HCT116 (cell line): ENCODE measurements around the gene PIGH. TPM values are rescaled to one million over a fixed set of nuclear protein-coding genes. Genes with fewer than 3 reads are reported as not detected.
A peak's percentile ranks its signal among the peaks of the same experiment; 100 is the strongest.

Source experiments
- ATAC-seq: fragments of 200-7000 bp; cut with Tn5 transposase; 2 replicates; pipeline ENCODE4 v1.9.1; 2020; ENCODE audit warnings: mild to moderate bottlenecking, moderate library complexity
- BruUV-seq: library from RNA; stranded (reverse); fragments of 400-500 nt; replicated peaks from 2 replicates; lab custom pipeline; 2021; lab: Mats Ljungman, UMichigan
- CTCF ChIA-PET: fragments of 300-600 bp; sonication (Branson Sonifier 250); formaldehyde crosslinking; loops from one replicate; lab custom pipeline; 2021; ENCODE audit warnings: antibody characterized with exemption; lab: Charles Lee
- POLR2A ChIA-PET: fragments of 300-600, 350-600 bp; sonication (Branson Sonifier 250); formaldehyde crosslinking; loops from one replicate; lab custom pipeline; 2021; ENCODE audit warnings: antibody characterized with exemption; lab: Charles Lee
- RAD21 ChIA-PET, 2 experiments: fragments of 300-600 bp; sonication (Branson Sonifier 250); formaldehyde crosslinking; loops; one replicate each; lab custom pipeline; 2023; ENCODE audit warnings: low total read pairs in 2 of 2; ENCODE audit not compliant: uncharacterized antibody in 2 of 2, unreplicated experiment in 2 of 2, low non-redundant PET in 1 of 2; lab: Charles Lee
- DNase-seq: peaks from one replicate; pipeline ENCODE4 v3.0.0-alpha.2; 2010; ENCODE audit warnings: low read depth, low spot score
- H2AFZ ChIP-seq: fragments of 200-600 bp; shearing (Covaris generic), sonication (generic); 2 replicates; pipeline ENCODE4 v1.6.1; 2017; ENCODE audit warnings: low read depth, mixed run types, mixed read lengths, antibody characterized with exemption, low read length; ENCODE audit not compliant: poor library complexity, severe bottlenecking
- H3K27ac ChIP-seq: 2 replicates; pipeline ENCODE4 v1.5.1; 2012; ENCODE audit warnings: low read depth, low read length
- H3K27me3 ChIP-seq: fragments of 200-600 bp; sonication (generic); 2 replicates; pipeline ENCODE4 v1.6.1; 2016; ENCODE audit warnings: mixed run types, low read length, mixed read lengths; ENCODE audit not compliant: insufficient read depth
- H3K36me3 ChIP-seq, 2 experiments: fragments of 200-500 bp in 1 of 2; fragments of 200-600 bp in 1 of 2; sonication (Bioruptor generic) in 1 of 2; sonication (generic) in 1 of 2; 2 replicates each; pipeline versions ENCODE4 v1.5.1 to v1.6.1; 2014 to 2016; ENCODE audit warnings: low read length in 2 of 2, inconsistent platforms in 1 of 2, mixed read lengths in 1 of 2, mixed run types in 1 of 2; ENCODE audit not compliant: insufficient read depth in 2 of 2, control insufficient read depth in 1 of 2
- H3K4me1 ChIP-seq, 2 experiments: fragments of 200-600 bp in 1 of 2; sonication (generic) in 1 of 2; 2 replicates each; pipeline versions ENCODE4 v1.5.1 to v1.6.1; 2012 to 2017; ENCODE audit warnings: low read length in 2 of 2, inconsistent platforms in 1 of 2, mild to moderate bottlenecking in 1 of 2, mixed read lengths in 1 of 2, mixed run types in 1 of 2, moderate library complexity in 1 of 2; ENCODE audit not compliant: insufficient read depth in 2 of 2, control insufficient read depth in 1 of 2
- H3K4me2 ChIP-seq: fragments of 200-600 bp; sonication (generic); 2 replicates; pipeline ENCODE4 v1.6.1; 2017; ENCODE audit warnings: mixed run types, low read length, mixed read lengths
- H3K4me3 ChIP-seq, 2 experiments: fragments of 200-600 bp in 1 of 2; sonication (generic) in 1 of 2; replicated peaks in 1 of 2; 2 replicates each; pipeline ENCODE4 v1.5.1; 2011 to 2016; ENCODE audit warnings: low read length in 2 of 2, control low read depth in 1 of 2, low read depth in 1 of 2, mild to moderate bottlenecking in 1 of 2, mixed read lengths in 1 of 2, mixed run types in 1 of 2
- H3K79me2 ChIP-seq: fragments of 200-600 bp; sonication (generic); 2 replicates; pipeline ENCODE4 v1.6.1; 2017; ENCODE audit warnings: mild to moderate bottlenecking, mixed run types, low read length, moderate library complexity, mixed read lengths; ENCODE audit not compliant: insufficient read depth
- H3K9ac ChIP-seq: fragments of 200-600 bp; sonication (generic); 2 replicates; pipeline ENCODE4 v1.6.1; 2016; ENCODE audit warnings: low read length, mixed read lengths
- H3K9me2 ChIP-seq: fragments of 200-600 bp; sonication (generic), shearing (Covaris generic); 2 replicates; pipeline ENCODE4 v1.6.1; 2017; ENCODE audit warnings: mixed run types, mild to moderate bottlenecking, moderate library complexity; ENCODE audit not compliant: insufficient read depth
- H3K9me3 ChIP-seq, 2 experiments: fragments of 200-500 bp in 1 of 2; fragments of 200-600 bp in 1 of 2; sonication (Bioruptor generic) in 1 of 2; sonication (generic) in 1 of 2; 2 replicates each; pipeline ENCODE4 v1.6.1; 2014 to 2017; ENCODE audit warnings: low read length in 2 of 2, mixed read lengths in 2 of 2, inconsistent platforms in 1 of 2, low read depth in 1 of 2, mild to moderate bottlenecking in 1 of 2, mixed run types in 1 of 2, moderate library complexity in 1 of 2; ENCODE audit not compliant: control insufficient read depth in 1 of 2, insufficient read depth in 1 of 2
- H4K20me1 ChIP-seq: fragments of 200-600 bp; sonication (generic), shearing (Covaris generic); 2 replicates; pipeline ENCODE4 v1.6.1; 2017; ENCODE audit warnings: mixed run types, mild to moderate bottlenecking, moderate library complexity; ENCODE audit not compliant: insufficient read depth
- EGR1 ChIP-seq: IDR thresholded peaks from 2 replicates; pipeline ENCODE4 v1.6.1; 2012; ENCODE audit warnings: low read depth
- EZH2 ChIP-seq: fragments of 200-600 bp; sonication (generic); IDR thresholded peaks from 2 replicates; pipeline ENCODE4 v1.6.1; 2017; ENCODE audit warnings: antibody characterized with exemption, mixed run types
- EZH2phosphoT487 ChIP-seq: fragments of 200-600 bp; IDR thresholded peaks from 2 replicates; pipeline ENCODE4 v1.6.1; 2018; ENCODE audit warnings: antibody characterized with exemption, borderline replicate concordance
- FOSL1 ChIP-seq: IDR thresholded peaks from 2 replicates; pipeline ENCODE4 v1.6.1; 2012; ENCODE audit warnings: low read depth
- POLR2AphosphoS5 ChIP-seq: IDR thresholded peaks from 2 replicates; pipeline ENCODE4 v1.6.1; 2011; ENCODE audit warnings: mild to moderate bottlenecking, low read depth, low read length, moderate library complexity
- REST ChIP-seq: IDR thresholded peaks from 2 replicates; pipeline ENCODE4 v1.6.1; 2012; ENCODE audit warnings: low read depth
- SP1 ChIP-seq: IDR thresholded peaks from 2 replicates; pipeline ENCODE4 v1.6.1; 2012; ENCODE audit warnings: low read depth
- TCF7L2 ChIP-seq: IDR thresholded peaks from 2 replicates; pipeline ENCODE4 v1.7.0; 2011; ENCODE audit warnings: borderline replicate concordance, inconsistent platforms; ENCODE audit not compliant: insufficient read depth, insufficient read length; ENCODE audit errors: extremely low read depth
- intact Hi-C: fragments of 100-400 bp; cut with micrococcal nuclease; formaldehyde crosslinking; loops from 2 replicates; pipeline ENCODE4 v1.10.0; 2022
- total RNA-seq: library from RNA; stranded (reverse); gene quantifications from one replicate; pipeline ENCODE4 v1.2.1, GENCODE V29; 2021; ENCODE audit not compliant: unreplicated experiment
- TF ChIP-seq, protein P1 (sequence below), 3 experiments: fragments of 200-600 bp in 1 of 3; sonication (generic) in 1 of 3; IDR thresholded peaks in 2 of 3; conservative IDR thresholded peaks in 1 of 3; 2 replicates each; pipeline ENCODE4 v1.5.1; 2012 to 2017; ENCODE audit warnings: low read depth in 2 of 3, low read length in 2 of 3, antibody characterized with exemption in 1 of 3, borderline replicate concordance in 1 of 3, control low read depth in 1 of 3, mild to moderate bottlenecking in 1 of 3, mixed read lengths in 1 of 3, mixed run types in 1 of 3, moderate library complexity in 1 of 3; ENCODE audit not compliant: insufficient read depth in 1 of 3
- TF ChIP-seq, protein P2 (sequence below): IDR thresholded peaks from 2 replicates; pipeline ENCODE4 v1.6.1; 2012

PIGH gene
- total RNA-seq, 1 experiment from 2014 or later = 20.9 TPM

- TF ChIP-seq REST (no peak), SP1 (no peak)
- H3K27me3 ChIP-seq = no peaks in the 10 kb centered on the region
- ChIA-PET RAD21 (no interaction called here), POLR2A (interaction anchor here (0.6 to 1.2 kb wide), 2 partner anchors 22 to 43 kb away, joined by 4 read pairs; partner anchors contain the start of gene PIGH), CTCF (no interaction called here)
- H3K9me3 ChIP-seq = no peaks in the 10 kb centered on the region
- H3K79me2 ChIP-seq = no peaks in the 10 kb centered on the region
- no peaks in the 10 kb centered on the region for H4K20me1 ChIP-seq
- BruUV-seq = no TSS peak
- no peak overlapping the region for H3K27ac ChIP-seq
- H2AFZ ChIP-seq = no peak overlapping the region
- DNase-seq = no peak
- ATAC-seq = no peak; the same call in 1 of the 2 replicates
- H3K4me2 ChIP-seq = peak overlapping the region; percentile 8; the same call in 1 of the 2 replicates
- H3K4me1 ChIP-seq = peaks cover 2 to 15% of the 10 kb centered on the region in 2 experiments
- H3K9ac ChIP-seq = no peak overlapping the region
- peaks cover 0 to 2% of the 10 kb centered on the region in 2 experiments; a peak in 1 of 4 replicates for H3K36me3 ChIP-seq
- H3K9me2 ChIP-seq = no peaks in the 10 kb centered on the region
- intact Hi-C loops = no loop called here
- no peak overlapping the region for H3K4me3 ChIP-seq
Measured at GRCh38 chr14:67643713-67644112, 43.6 kb upstream of the PIGH start.

- Histone ChIP-seq H3K9me3 (no peaks in the 10 kb centered on the region), H3K79me2 (no peaks in the 10 kb centered on the region), H3K9me2 (no peaks in the 10 kb centered on the region), H4K20me1 (no peaks in the 10 kb centered on the region), H3K4me1 (peaks cover 2 to 15% of the 10 kb centered on the region in 2 experiments), H3K36me3 (peaks cover 0 to 2% of the 10 kb centered on the region in 2 experiments; a peak in 1 of 4 replicates), H3K4me3 (no peak overlapping the region), H3K27ac (no peak overlapping the region), H3K9ac (no peak overlapping the region), H3K4me2 (no peak overlapping the region), H2AFZ (no peak overlapping the region), H3K27me3 (no peaks in the 10 kb centered on the region)
- ChIA-PET CTCF (interaction anchor here (0.7 kb wide), 1 partner anchor 25 kb away, joined by 3 read pairs; no protein-coding TSS in a partner anchor), RAD21 (no interaction called here), POLR2A (no interaction called here)
- intact Hi-C loops = no loop called here
- ATAC-seq (no peak), DNase-seq (no peak)
- no TSS peak for BruUV-seq
- TF ChIP-seq, protein P1, sequence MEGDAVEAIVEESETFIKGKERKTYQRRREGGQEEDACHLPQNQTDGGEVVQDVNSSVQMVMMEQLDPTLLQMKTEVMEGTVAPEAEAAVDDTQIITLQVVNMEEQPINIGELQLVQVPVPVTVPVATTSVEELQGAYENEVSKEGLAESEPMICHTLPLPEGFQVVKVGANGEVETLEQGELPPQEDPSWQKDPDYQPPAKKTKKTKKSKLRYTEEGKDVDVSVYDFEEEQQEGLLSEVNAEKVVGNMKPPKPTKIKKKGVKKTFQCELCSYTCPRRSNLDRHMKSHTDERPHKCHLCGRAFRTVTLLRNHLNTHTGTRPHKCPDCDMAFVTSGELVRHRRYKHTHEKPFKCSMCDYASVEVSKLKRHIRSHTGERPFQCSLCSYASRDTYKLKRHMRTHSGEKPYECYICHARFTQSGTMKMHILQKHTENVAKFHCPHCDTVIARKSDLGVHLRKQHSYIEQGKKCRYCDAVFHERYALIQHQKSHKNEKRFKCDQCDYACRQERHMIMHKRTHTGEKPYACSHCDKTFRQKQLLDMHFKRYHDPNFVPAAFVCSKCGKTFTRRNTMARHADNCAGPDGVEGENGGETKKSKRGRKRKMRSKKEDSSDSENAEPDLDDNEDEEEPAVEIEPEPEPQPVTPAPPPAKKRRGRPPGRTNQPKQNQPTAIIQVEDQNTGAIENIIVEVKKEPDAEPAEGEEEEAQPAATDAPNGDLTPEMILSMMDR (IDR thresholded peaks at IDR 0.05 in 2 of 3, conservative IDR thresholded peaks at IDR 0.05 in 1 of 3; ENCODE audit: borderline replicate concordance in 1 of 3, insufficient read depth in 1 of 3, low read depth in 2 of 3, low read length in 2 of 3) = no peak
- TF ChIP-seq TCF7L2 (no peak), EZH2phosphoT487 (no peak), EGR1 (no peak), FOSL1 (no peak), EZH2 (no peak), POLR2AphosphoS5 (no peak)
- TF ChIP-seq, protein P2, sequence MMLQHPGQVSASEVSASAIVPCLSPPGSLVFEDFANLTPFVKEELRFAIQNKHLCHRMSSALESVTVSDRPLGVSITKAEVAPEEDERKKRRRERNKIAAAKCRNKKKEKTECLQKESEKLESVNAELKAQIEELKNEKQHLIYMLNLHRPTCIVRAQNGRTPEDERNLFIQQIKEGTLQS = no peak
Measured at GRCh38 chr14:67641902-67642749, 42.1 kb upstream of the PIGH start.
